GM20000 (cell line): ENCODE results near the gene TRIM17.

Experiments
- DNase-seq: peaks from one replicate; pipeline ENCODE4 v3.0.0; 2012; ENCODE audit warnings: low spot score
- CTCF ChIP-seq: IDR thresholded peaks from 2 replicates; pipeline ENCODE4 v1.5.1; 2012; ENCODE audit warnings: mild to moderate bottlenecking, control low read depth; ENCODE audit errors: extremely low read depth, missing control alignments

Gene TRIM17

GRCh38 chr1:228362884-228363450 is 53.7 kb downstream of the TRIM17 start:
- TF ChIP-seq CTCF, result no peak
- no peak for DNase-seq

- TF ChIP-seq CTCF, result no peak
- DNase-seq, result no peak
These were observed 54.3 kb downstream of the TRIM17 start for GRCh38 chr1:228362141-228362883.

- DNase-seq, result no peak
- TF ChIP-seq CTCF, result no peak
These were observed 55.1 kb downstream of the TRIM17 start for GRCh38 chr1:228361314-228362140.

GRCh38 chr1:228360533-228361313 is 55.9 kb downstream of the TRIM17 start:
- DNase-seq, result no peak
- no peak for TF ChIP-seq CTCF

GRCh38 chr1:228359613-228360532 is 56.8 kb downstream of the TRIM17 start:
- DNase-seq, result no peak
- TF ChIP-seq CTCF, result no peak

GRCh38 chr1:228358764-228359612 is 57.7 kb downstream of the TRIM17 start:
- no peak for DNase-seq
- no peak for TF ChIP-seq CTCF
